Erythroblast (primary cell): ENCODE results near the gene ATXN7L1.
"Not testable (repeated sequence)": the region's sequence is repeated elsewhere in the genome, so short reads cannot be mapped to it uniquely, and the experiment has no call there.

Experiments used
- DNase-seq, 2 experiments: peaks; one replicate each; lab custom pipeline; 2025; lab: John Stamatoyannopoulos, UW
- GATA1 ChIP-seq: IDR thresholded peaks from 2 replicates; pipeline ENCODE4 v1.6.1; 2011; ENCODE audit warnings: low read depth, mild to moderate bottlenecking, control low read depth, low read length, moderate library complexity
- POLR2A ChIP-seq: IDR thresholded peaks from 2 replicates; pipeline ENCODE4 v1.6.1; 2011; ENCODE audit warnings: mild to moderate bottlenecking, low read length

The ATXN7L1 gene

DNA sequence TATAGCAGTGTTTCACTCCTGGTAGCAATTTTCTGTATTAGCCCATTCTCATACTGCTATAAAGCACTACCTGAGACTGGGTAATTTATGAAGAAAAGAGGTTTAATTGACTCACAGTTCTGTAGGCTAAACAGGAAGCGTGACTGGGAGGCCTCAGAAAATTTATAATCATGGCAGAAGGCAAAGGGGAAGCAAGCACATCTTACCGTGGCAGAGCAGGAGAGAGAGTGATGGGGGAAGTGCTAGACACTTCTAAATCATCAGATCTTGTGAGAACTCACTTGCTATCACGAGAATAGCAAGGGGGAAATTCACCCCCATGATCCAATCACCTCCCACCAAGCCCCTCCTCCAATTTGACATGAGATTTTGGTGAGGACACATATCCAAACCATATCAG is 163.5 kb downstream of the ATXN7L1 start:
- DNase-seq, result no peak
- TF ChIP-seq GATA1 (no peak), POLR2A (no peak)

DNA sequence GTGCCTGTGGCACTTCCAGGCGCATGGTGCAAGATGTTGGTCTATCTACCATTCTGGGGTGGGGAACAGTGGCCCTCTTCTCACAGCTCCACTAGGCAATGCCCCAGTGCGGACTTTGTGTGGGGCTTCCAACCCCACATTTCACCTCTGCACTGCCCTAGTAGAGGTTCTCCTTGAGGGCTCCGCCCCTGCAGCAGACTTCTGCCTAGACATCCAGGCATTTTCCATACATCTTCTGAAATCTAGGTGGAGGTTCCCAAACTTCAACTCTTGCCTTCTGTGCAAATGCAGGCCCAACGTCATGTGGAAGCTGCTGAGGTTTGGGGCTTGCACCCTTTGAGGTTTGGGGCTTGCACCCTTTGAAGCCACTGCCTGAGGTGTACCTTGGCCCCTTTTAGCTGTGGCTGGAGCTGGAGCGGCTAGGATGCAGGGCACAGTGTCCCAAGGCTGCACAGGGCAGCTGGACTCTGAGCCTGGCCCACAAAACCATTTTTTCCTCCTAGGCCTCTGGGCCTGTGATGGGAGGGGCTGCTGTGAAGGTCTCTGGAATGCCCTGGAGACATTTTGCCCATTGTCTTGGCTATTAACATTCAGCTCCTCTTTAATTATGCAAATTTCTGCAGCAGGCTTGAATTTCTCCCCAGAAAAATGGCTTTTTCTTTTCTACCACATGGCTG is 164.5 kb downstream of the ATXN7L1 start:
- DNase-seq, result no peak
- TF ChIP-seq GATA1, result no peak
- TF ChIP-seq POLR2A, result no peak

DNA sequence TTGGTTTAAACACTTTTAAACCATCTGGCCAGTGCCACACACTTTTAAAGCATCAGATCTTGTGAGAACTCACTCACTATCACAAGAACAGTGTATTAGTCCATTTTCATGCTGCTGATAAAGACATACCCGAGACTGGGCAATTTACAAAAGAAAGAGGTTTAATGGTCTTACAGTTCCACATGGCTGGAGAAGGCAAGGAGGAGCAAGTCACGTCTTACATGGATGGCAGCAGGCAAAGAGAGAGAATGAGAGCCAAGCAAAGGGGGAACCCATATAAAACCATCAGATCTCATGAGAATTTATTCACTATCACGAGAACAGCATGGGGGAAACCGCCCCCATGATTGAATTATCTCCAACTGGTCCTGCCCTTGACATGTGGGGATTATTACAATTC is 165.7 kb downstream of the ATXN7L1 start:
- DNase-seq, result not testable (repeated sequence)

DNA sequence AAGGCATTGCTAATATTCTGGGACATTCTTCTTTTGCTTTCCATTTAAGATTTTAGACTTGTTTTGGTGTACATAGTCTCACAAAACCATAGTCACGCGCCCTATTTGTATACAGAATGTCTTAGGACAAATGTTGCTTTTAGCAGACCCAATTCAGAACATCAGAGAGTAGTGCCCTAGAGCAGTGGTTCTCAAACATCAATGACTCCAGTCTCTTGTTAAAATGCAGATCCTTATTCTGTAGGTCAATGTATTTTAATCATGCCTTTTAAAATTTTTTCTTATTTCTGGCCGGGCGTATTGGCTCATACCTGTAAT is 167.7 kb downstream of the ATXN7L1 start:
- TF ChIP-seq GATA1 (no peak), POLR2A (no peak)
- DNase-seq, result no peak

DNA sequence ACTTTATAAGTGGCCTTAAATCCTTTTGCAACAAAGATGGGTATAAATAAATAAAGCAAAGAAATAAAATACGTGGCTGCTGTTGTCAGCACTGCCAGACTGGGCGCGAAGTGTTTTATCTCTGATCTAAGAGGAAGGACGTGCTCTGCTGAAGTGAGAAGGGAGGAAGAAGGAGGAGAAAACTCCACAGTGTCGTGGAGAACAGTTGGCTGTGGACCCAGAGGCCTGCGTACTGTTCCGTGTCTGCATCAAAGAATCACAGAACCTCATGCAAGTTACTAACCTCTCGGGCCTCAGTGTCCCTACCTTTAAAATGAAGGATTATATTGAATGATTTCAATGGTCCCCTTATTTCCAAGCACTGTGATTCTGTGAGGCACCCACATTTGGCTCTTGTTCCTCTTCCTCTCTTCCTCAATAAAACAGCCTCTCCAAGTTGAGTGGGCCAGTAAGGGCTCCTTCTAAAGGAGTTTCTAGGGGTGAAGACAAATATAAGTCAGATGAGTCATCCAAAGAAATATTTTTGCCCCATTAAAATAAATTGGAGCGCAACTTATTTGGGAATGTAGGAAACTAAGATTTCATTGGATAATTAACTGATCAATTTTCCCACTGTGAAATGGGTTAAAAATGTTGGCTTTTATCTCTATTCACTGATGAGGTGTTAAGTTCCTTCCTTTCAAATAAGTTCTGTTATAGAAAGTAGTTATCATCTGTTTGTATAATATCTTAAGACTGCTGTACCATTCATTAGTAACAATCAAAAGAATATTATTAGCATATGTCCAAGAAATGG is 168.2 kb downstream of the ATXN7L1 start:
- no peak for TF ChIP-seq POLR2A
- no peak for TF ChIP-seq GATA1
- DNase-seq, result no peak

DNA sequence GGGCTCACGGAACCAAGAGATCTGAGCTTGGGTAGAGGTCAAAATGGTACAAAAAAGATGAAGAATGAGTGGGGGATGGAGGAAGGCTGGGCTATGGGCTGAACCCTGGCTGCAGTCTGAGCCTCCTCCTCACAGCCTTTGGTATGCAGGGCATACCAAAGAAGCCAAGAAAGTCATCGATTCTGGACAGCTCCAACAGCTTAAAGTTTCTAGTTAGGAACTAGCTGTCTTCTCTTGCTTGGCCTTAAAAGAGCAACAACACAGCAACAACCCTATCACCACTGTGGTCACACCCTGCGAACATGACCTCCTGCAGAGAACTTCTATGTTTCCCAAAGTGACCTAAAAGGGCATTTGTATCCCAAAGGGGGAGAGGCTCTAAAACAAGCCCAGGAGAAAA is 169.0 kb downstream of the ATXN7L1 start:
- no peak for DNase-seq
- no peak for TF ChIP-seq POLR2A
- no peak for TF ChIP-seq GATA1

DNA sequence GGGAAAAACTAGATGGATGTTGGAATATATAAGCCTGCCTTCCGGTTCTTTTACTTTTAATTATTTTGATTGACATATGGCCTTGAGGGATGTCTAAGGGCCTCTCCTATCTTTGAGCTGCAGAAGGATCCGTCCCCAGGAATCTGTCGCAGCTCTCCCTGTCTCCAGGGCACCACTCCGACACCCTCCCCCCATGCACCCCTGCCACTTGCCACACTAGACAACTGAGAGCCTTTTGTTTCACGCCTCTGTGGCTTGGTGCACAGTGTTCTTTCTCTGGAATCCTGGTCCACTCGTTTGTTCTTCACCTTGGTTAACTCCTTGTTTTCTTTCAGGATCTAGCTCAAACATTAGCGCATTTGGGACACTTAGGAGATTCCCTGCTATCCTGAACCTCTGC is 171.0 kb downstream of the ATXN7L1 start:
- DNase-seq, result no peak
- TF ChIP-seq POLR2A, result no peak
- TF ChIP-seq GATA1, result no peak

DNA sequence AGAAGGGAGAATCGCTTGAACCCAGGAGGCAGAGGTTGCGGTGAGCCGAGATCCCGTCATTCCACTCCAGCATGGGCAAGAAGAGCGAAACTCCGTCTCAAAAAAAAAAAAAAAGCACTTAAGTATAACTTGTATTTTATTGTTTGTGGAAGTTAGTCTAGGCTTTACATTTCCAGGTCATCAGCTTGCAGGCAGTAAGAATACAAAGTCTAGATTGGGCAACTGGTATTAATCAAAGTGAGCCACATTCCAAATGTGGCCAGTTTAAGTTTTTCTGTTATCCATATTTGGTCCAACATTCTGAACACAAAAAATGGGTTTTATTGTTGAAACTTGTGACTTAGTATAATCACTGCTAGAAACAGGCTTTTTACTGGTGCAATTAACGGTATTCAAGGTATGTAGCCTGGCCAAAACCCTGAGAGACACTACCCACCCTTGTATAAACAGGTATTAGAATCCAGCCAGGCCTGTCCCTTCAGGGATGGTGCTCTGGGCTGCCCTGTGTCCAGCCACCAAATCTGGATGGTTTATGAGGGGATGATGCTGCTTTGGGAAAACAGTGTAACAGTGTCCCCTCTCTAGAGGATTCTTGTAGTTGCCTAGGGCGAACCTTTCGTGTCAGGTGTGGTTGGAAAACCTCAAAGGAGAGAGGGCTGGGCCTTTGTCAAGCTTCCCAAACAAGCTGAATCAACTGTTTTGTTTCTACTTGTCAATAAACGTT is 173.0 kb downstream of the ATXN7L1 start:
- DNase-seq, result no peak
- TF ChIP-seq POLR2A (no peak), GATA1 (no peak)

DNA sequence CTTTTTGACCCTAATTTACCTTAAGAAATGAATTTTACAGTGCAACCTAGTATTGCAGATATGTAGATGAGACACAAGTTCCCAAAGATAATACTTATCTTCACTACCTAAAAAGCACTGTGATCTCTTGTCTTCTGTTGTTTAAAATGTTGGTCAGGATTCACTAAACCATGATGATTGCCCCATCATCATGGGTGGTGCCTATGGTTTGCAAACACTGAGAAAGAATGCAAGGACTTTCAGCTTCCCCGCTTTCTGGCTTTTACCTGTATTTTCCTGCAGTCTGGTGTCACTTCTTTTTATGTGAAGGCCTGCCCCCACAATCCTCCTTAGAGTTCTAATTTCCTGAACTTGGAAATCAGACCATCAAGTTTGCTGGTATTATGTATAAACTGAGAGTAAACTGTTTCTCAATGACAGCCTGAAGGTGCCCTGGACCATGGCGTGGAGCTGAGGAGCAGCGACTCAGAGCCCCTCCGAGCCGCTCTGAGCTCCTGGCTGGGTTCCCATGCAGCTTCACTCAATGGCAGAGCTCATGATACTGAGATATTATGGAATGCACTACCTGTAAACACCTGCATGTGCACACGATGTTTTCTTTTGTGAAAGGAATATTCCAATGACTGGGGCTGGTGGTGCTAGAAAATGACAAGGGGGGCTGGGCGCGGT is 176.7 kb downstream of the ATXN7L1 start:
- no peak for DNase-seq
- TF ChIP-seq POLR2A, result no peak
- TF ChIP-seq GATA1, result no peak

DNA sequence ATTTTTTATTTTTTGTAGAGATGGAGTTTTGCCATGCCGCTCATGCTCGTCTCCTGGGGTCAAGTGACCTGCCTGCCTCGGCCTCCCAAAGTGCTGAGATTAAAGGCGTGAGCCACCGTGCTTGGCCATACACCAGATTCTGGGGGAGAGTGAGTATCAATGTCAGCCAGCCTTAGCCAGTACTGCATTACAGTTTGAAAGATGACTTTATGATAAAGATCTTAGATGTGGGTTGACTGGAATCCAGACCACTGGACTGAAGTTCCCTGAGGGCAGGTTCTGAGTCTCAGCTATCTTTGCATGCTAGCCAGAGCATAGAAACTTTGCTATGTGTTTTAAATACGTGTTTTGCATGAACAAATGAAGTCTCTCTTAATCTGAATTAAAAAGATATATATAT is 177.9 kb downstream of the ATXN7L1 start:
- DNase-seq, result no peak
- TF ChIP-seq POLR2A (no peak), GATA1 (no peak)

DNA sequence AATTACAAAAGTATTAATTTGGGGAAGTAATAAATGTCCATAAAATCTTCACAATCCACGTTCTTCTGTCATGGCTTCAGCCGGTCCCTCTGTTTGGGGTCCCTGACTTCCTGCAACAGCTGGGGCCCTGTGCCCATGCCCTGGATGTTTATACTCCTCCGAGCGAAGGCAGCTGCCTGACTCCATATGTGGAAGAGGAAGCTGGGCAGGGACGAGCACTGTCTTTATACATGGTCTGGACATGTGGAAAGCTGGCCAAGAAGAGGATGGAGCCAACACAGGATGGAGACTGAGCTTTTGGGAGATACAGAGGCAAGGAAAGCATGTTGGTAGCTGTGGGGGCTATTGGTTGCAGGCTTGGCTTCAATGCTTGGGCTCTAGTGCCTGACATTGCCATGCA is 178.6 kb downstream of the ATXN7L1 start:
- TF ChIP-seq GATA1 (no peak), POLR2A (no peak)
- no peak for DNase-seq

DNA sequence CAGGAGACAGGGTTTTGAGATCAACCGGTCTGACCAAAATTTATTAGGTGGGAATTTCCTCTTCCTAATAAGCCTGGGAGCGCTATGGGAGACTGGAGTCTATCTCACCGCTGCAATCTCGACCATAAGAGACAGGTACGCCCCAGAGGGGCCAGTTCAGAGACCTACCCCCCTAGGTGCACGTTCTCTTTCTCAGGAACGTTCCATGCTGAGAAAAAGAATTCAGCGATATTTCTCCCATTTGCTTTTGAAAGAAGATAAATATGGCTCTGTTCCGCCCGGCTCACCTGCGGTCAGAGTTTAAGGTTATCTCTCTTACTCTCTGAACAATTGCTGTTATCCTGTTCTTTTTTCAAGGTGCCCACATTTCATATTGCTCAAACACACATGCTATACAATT is 179.2 kb downstream of the ATXN7L1 start:
- not testable (repeated sequence) for DNase-seq

DNA sequence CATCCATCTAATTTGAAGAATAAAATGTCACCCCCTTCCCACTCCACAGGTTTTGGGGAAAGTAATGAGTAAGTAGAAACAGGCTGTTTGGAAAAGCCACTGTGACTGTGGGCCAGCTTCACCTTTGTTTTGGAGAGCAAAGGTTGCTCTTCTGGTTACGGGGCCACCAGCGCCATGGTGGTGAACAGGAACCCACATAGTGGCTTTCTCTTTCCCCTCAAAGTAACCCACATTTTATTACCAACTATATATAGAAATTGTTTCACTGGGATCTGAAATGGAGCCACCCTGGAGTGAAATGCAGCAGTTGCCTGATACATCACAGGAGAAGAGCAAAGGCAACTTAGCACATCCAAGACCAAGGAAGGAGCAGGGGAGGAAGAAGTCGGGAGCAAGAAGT is 182.8 kb downstream of the ATXN7L1 start:
- DNase-seq, result no peak
- TF ChIP-seq POLR2A (no peak), GATA1 (no peak)

DNA sequence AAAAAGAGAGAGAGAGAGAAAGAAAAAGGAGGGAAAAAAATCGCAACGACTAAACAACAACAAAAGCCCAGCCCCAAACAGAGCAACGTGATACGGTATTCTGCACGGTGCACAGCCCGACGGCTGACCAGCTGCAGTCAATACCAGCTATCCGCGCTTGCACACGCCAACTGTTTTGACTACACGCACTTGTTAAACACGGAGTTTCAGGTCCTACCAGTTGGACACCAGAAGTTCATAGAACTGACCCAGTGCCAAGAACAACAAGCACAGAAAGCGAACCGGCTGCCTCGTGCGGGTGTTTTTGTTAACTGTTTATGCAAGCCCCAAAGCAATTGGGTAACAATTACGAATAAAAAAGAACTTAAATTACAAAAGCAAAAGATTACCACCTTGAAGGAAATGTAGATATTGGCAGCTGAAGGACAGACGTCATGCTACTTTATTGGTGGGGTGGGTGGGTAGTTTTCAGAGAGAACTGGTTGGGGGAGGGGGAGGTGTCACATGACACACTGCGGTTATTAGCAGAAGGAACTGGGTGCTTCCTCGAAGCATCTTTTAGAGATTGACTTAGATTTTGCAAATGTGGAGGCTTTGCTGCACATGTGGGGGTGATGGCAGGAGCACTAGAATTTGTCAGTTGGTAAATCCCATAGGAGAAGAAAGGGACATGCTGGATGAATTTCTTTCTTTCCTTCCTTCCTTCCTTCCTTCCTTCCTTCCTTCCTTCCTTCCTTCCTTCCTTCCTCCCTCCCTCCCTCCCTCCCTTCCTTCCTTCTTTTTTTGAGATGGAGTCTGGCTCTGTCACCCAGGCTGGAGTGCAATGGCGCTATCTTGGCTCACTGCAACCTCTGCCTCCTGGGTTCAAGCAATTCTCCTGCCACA is 184.5 kb downstream of the ATXN7L1 start:
- peak; percentile 53 to 81 for DNase-seq
- no peak for TF ChIP-seq GATA1
- no peak for TF ChIP-seq POLR2A
